ENCODE measurements around the gene ZFHX3. TPM values are rescaled to one million over a fixed set of nuclear protein-coding genes. Genes with fewer than 3 reads are reported as not detected.

ZFHX3 gene
- total and polyA plus RNA-seq, 3 donors from 2014 or later: 3.3 to 19.9 (median 15.7) TPM

DNA sequence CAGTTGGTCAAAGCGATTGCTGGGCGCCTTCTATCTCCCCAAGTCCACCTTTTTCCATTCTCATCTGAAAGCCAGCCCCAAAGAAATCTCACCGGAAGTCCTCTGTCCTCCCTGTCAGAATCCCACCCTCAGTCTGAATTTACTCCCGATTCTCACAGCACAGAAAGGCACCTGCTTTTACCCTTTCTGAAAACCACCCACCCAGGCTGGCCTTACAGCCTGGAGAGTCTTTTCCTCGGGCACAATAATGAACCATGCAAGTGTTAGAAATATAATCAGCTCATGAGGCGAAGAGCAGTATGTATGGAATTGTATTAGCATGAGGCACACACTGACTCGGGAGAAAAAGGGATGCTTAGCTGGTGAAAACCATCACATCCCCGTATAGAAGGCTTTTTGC, 1.2 kb upstream of the ZFHX3 start:
- H3K9me3 ChIP-seq: no peaks in the 10 kb centered on the region
- peak overlapping the region in 1 of 2 donors; percentile 84 for H3K27ac ChIP-seq
- DNase-seq: no peak
- intact Hi-C loops (cut with DNase I; ENCODE audit: low total_unique reads): no loop called here
- H3K27me3 ChIP-seq: no peaks in the 10 kb centered on the region
- 74 to 81% methylated on average over 8 of the region's 8 CpGs for WGBS, 2 donors
- TF ChIP-seq POLR2A (IDR thresholded peaks at IDR 0.05): no peak
- TF ChIP-seq, protein P1, sequence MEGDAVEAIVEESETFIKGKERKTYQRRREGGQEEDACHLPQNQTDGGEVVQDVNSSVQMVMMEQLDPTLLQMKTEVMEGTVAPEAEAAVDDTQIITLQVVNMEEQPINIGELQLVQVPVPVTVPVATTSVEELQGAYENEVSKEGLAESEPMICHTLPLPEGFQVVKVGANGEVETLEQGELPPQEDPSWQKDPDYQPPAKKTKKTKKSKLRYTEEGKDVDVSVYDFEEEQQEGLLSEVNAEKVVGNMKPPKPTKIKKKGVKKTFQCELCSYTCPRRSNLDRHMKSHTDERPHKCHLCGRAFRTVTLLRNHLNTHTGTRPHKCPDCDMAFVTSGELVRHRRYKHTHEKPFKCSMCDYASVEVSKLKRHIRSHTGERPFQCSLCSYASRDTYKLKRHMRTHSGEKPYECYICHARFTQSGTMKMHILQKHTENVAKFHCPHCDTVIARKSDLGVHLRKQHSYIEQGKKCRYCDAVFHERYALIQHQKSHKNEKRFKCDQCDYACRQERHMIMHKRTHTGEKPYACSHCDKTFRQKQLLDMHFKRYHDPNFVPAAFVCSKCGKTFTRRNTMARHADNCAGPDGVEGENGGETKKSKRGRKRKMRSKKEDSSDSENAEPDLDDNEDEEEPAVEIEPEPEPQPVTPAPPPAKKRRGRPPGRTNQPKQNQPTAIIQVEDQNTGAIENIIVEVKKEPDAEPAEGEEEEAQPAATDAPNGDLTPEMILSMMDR (IDR thresholded peaks at IDR 0.05): no peak
- H3K4me1 ChIP-seq: peaks cover 14% of the 10 kb centered on the region
- no peak overlapping the region for H3K4me3 ChIP-seq
- no peaks in the 10 kb centered on the region for H3K36me3 ChIP-seq (ENCODE audit: low read depth, missing control alignments)

DNA sequence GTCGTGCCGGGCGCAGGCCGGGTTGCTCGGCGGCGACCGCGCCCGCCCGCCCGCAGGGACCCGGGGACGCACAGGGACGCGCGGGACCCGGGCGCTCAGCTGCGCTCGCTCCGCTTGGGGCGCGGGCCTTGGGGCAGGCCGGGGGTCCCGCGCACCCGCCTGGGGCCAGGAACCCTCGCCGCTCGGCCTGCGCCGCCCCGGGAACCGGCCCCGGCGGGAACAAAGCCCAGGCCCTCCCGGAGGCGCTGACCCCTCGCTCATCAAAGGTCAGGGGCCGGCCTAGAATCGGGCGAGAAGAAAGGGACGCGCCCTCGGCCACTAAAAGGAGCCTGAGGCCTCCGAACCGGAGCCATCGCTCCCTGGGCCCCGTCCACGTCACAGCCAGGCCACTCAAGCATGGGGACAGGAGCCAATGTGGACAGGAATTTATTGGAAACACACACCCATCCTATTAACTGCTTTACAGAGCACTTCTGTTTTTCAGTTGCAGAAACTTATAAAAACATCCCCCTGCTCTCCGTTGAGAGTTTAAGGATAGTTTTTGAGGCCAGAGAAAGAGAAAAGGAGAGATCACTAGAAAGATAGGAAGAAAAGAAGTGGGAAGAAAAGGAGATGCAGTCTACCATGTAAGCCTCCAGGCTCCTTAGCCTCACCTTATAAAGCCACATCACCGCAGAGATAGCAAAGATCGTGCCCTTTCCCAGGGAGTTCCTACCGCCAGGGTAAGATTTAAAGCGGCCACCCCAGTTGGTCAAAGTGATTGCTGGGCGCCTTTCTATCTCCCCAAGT, 558 bp upstream of the ZFHX3 start:
- TF ChIP-seq POLR2A (IDR thresholded peaks at IDR 0.05): no peak
- TF ChIP-seq, protein P1 (IDR thresholded peaks at IDR 0.05): peak in 1 of 3 experiments; percentile 4
- intact Hi-C loops (cut with DNase I; ENCODE audit: low total_unique reads): no loop called here
- 11 to 25% methylated on average over 12 to 27 of the region's 57 CpGs for WGBS, 2 donors

DNA sequence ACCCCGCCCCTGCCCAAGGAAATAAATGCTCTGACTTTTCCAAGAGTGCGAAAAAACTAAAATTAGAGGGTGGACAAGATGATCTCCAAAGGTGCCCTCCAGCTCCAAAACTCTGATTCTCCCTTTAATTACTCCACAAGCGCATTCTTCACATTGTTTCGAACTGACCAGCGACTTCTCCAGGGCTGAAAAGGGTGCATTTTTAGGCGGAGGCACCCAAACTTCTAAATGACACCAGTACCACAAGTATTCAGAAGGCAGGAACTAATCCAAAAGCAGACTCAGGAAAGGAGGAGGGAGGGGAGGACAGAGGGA, 750 bp downstream of the ZFHX3 start:
- no peaks in the 10 kb centered on the region for H3K9me3 ChIP-seq
- WGBS, 2 donors: 37 to 52% methylated on average over 6 of the region's 6 CpGs
- no peaks in the 10 kb centered on the region for H3K36me3 ChIP-seq (ENCODE audit: low read depth, missing control alignments)
- H3K4me3 ChIP-seq: peak overlapping the region; percentile 63 to 67
- DNase-seq: no peak
- no peak for TF ChIP-seq POLR2A (IDR thresholded peaks at IDR 0.05)
- TF ChIP-seq, protein P1 (IDR thresholded peaks at IDR 0.05): no peak
- peak overlapping the region; percentile 58 to 84 for H3K27ac ChIP-seq
- H3K4me1 ChIP-seq: peaks cover 14% of the 10 kb centered on the region
- intact Hi-C loops (cut with DNase I; ENCODE audit: low total_unique reads): no loop called here
- H3K27me3 ChIP-seq: no peaks in the 10 kb centered on the region

More for the DNA sequence above, 558 bp upstream of the ZFHX3 start:
- Histone ChIP-seq H3K4me3 (peak overlapping the region; percentile 63 to 67), H3K27me3 (no peaks in the 10 kb centered on the region), H3K27ac (peak overlapping the region in 1 of 2 donors; percentile 84), H3K36me3 (ENCODE audit: low read depth, missing control alignments) (no peaks in the 10 kb centered on the region), H3K4me1 (peaks cover 14% of the 10 kb centered on the region), H3K9me3 (no peaks in the 10 kb centered on the region)
- DNase-seq: peak; percentile 32

DNA sequence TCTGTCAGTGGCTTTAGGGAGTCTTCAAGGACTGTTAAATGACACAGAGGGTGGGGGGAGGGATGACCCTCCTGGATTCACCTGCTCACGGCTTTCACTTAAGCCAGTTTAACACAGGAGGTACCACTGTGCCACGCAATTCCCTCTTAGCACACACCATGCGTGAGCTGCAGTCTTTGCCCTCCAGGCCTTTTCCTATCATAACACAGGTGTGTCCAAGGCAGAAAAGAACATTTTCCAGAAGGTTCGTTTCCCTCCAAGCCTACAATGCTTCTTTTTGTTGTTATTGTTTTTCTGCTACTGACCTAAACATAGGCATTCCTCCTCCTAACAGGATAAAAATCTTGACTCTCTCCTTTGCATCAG, 1.1 kb downstream of the ZFHX3 start:
- no peak for DNase-seq
- H3K9me3 ChIP-seq: no peaks in the 10 kb centered on the region
- no peaks in the 10 kb centered on the region for H3K36me3 ChIP-seq (ENCODE audit: low read depth, missing control alignments)
- no peak for TF ChIP-seq POLR2A (IDR thresholded peaks at IDR 0.05)
- TF ChIP-seq, protein P1 (IDR thresholded peaks at IDR 0.05): no peak
- H3K27me3 ChIP-seq: no peaks in the 10 kb centered on the region
- peak overlapping the region in 1 of 2 donors; percentile 63 for H3K4me3 ChIP-seq
- WGBS, 2 donors: 63 to 65% methylated on average over 4 of the region's 4 CpGs
- H3K27ac ChIP-seq: no peak overlapping the region
- H3K4me1 ChIP-seq: peaks cover 14% of the 10 kb centered on the region
- intact Hi-C loops (cut with DNase I; ENCODE audit: low total_unique reads): no loop called here

Measured in testis (tissue), 3 donors.